ENCODE data around the gene CLDND2. TPM values are rescaled to one million over a fixed set of nuclear protein-coding genes. Genes with fewer than 3 reads are reported as not detected.

Gene CLDND2
- total RNA-seq, 1 experiment from 2014 or later = 1.8 TPM

- TF ChIP-seq ZNF274 (IDR thresholded peaks at IDR 0.05; ENCODE audit: low read depth, low read length) (no peak), FOSL1 (IDR thresholded peaks at IDR 0.05; ENCODE audit: low read depth) (no peak), POLR2AphosphoS5 (IDR thresholded peaks at IDR 0.05; ENCODE audit: low read depth, low read length) (peak; percentile 78), EGR1 (IDR thresholded peaks at IDR 0.05; ENCODE audit: low read depth) (0 out of 2 replicates have a peak, but pooled peaks have one; percentile 19), SP1 (IDR thresholded peaks at IDR 0.05; ENCODE audit: low read depth) (peak; percentile 95), TCF7L2 (IDR thresholded peaks at IDR 0.05; ENCODE audit: borderline replicate concordance, extremely low read depth, insufficient read depth, insufficient read length) (no peak)
These were observed 25.4 kb upstream of the CLDND2 start (continued) for GRCh38 chr19:51394050-51394836.

GRCh38 chr19:51392701-51393100, 23.9 kb upstream of the CLDND2 start:
- DNase-seq (ENCODE audit: low read depth, low spot score) = no peak
- intact Hi-C loops (cut with micrococcal nuclease) = no loop called here
- Histone ChIP-seq H3K36me3 (ENCODE audit: control insufficient read depth in 1 of 2, insufficient read depth in 2 of 2, low read length in 2 of 2) (no peaks in the 10 kb centered on the region), H3K9ac (ENCODE audit: low read length) (no peak overlapping the region), H4K20me1 (ENCODE audit: insufficient read depth) (no peaks in the 10 kb centered on the region), H2AFZ (ENCODE audit: low read depth, low read length, poor library complexity, severe bottlenecking) (no peak overlapping the region), H3K27ac (ENCODE audit: low read depth, low read length) (no peak overlapping the region), H3K79me2 (ENCODE audit: insufficient read depth, low read length) (peaks cover 4% of the 10 kb centered on the region; the same call in 1 of the 2 replicates), H3K9me3 (ENCODE audit: control insufficient read depth in 1 of 2, insufficient read depth in 1 of 2, low read depth in 1 of 2, low read length in 2 of 2) (no peaks in the 10 kb centered on the region), H3K9me2 (ENCODE audit: insufficient read depth) (no peaks in the 10 kb centered on the region), H3K4me3 (replicated peaks in 1 of 2; ENCODE audit: low read depth in 1 of 2, low read length in 2 of 2) (no peak overlapping the region), H3K27me3 (ENCODE audit: insufficient read depth, low read length) (no peaks in the 10 kb centered on the region), H3K4me2 (ENCODE audit: low read length) (no peak overlapping the region), H3K4me1 (ENCODE audit: control insufficient read depth in 1 of 2, insufficient read depth in 2 of 2, low read length in 2 of 2) (peaks cover 6 to 25% of the 10 kb centered on the region in 2 experiments; a peak in 3 of 4 replicates)
- RAD21 ChIA-PET (ENCODE audit: low non-redundant PET in 1 of 2, low total read pairs in 2 of 2, uncharacterized antibody in 2 of 2, unreplicated experiment in 2 of 2) = no interaction called here
- BruUV-seq (replicated peaks) = no TSS peak
- ATAC-seq = no peak
- POLR2A ChIA-PET = no interaction called here
- CTCF ChIA-PET = no interaction called here
- no peak for TF ChIP-seq POLR2AphosphoS5 (IDR thresholded peaks at IDR 0.05; ENCODE audit: low read depth, low read length)
- TF ChIP-seq EZH2phosphoT487 (IDR thresholded peaks at IDR 0.05; ENCODE audit: borderline replicate concordance) = no peak
- TF ChIP-seq REST (IDR thresholded peaks at IDR 0.05; ENCODE audit: low read depth) = no peak
- no peak for TF ChIP-seq SP1 (IDR thresholded peaks at IDR 0.05; ENCODE audit: low read depth)
- TF ChIP-seq ATF3 (IDR thresholded peaks at IDR 0.05) = no peak
- no peak for TF ChIP-seq CTCF (IDR thresholded peaks at IDR 0.05 in 2 of 3, conservative IDR thresholded peaks at IDR 0.05 in 1 of 3; ENCODE audit: borderline replicate concordance in 1 of 3, insufficient read depth in 1 of 3, low read depth in 2 of 3, low read length in 2 of 3)
- TF ChIP-seq TCF7L2 (IDR thresholded peaks at IDR 0.05; ENCODE audit: borderline replicate concordance, extremely low read depth, insufficient read depth, insufficient read length) = no peak
- no peak for TF ChIP-seq MAX (IDR thresholded peaks at IDR 0.05)
- TF ChIP-seq ELF1 (IDR thresholded peaks at IDR 0.05; ENCODE audit: borderline replicate concordance, low read depth) = no peak
- TF ChIP-seq ZFX (IDR thresholded peaks at IDR 0.05) = no peak
- TF ChIP-seq ZNF274 (IDR thresholded peaks at IDR 0.05; ENCODE audit: low read depth, low read length) = no peak
- no peak for TF ChIP-seq ZBTB33 (IDR thresholded peaks at IDR 0.05; ENCODE audit: extremely low read depth, insufficient replicate concordance, low read length)
- TF ChIP-seq SIN3A (IDR thresholded peaks at IDR 0.05; ENCODE audit: low read depth) = no peak
